HFFc6 (cell line): ENCODE data around the gene IL1F10. TPM values are rescaled to one million over a fixed set of nuclear protein-coding genes. Genes with fewer than 3 reads are reported as not detected.

Source experiments
- DNase-seq: peaks from one replicate; pipeline ENCODE4 v3.0.0-alpha.2; 2018
- H3K27ac Mint-ChIP-seq: 2 replicates; pipeline ENCODE4 v1.8.0; 2020; ENCODE audit warnings: mild to moderate bottlenecking, mixed read lengths
- H3K27me3 Mint-ChIP-seq: 2 replicates; pipeline ENCODE4 v1.8.0; 2021; ENCODE audit warnings: mild to moderate bottlenecking, moderate library complexity, mixed read lengths; ENCODE audit not compliant: insufficient read depth
- H3K36me3 Mint-ChIP-seq: 2 replicates; pipeline ENCODE4 v1.8.0; 2021; ENCODE audit warnings: low read depth, mixed read lengths
- H3K4me1 Mint-ChIP-seq: 2 replicates; pipeline ENCODE4 v1.8.0; 2020; ENCODE audit warnings: low read depth, mixed read lengths
- H3K4me3 Mint-ChIP-seq: 2 replicates; pipeline ENCODE4 v1.8.0; 2020; ENCODE audit warnings: mild to moderate bottlenecking, moderate library complexity, mixed read lengths
- H3K9me3 Mint-ChIP-seq: 2 replicates; pipeline ENCODE4 v1.8.0; 2020; ENCODE audit warnings: mild to moderate bottlenecking, mixed read lengths
- CTCF ChIP-seq: fragments of 200-600 bp; sonication (generic); IDR thresholded peaks from 2 replicates; pipeline ENCODE4 v1.5.0; 2021; ENCODE audit warnings: antibody characterized with exemption, mild to moderate bottlenecking
- total RNA-seq, 6 experiments: library from RNA; stranded (reverse); fragmentation: NEBNext Ultra II Directional; extraction: Animal tissue kit (Norgen Biotek cat#: 25700); gene quantifications; 2 replicates in 1 of 6; 3 replicates in 5 of 6; pipeline ENCODE4 v1.2.3, GENCODE V29; 2021

IL1F10 gene
- total RNA-seq, 6 experiments from 2014 or later: not detected

GRCh38 chr2:113080134-113080533 lies 12.4 kb downstream of the IL1F10 start:
- peaks cover 14% of the 10 kb centered on the region for H3K4me1 Mint-ChIP-seq
- DNase-seq: peak; percentile 15
- H3K4me3 Mint-ChIP-seq: no peak overlapping the region
- TF ChIP-seq CTCF: peak; percentile 78
- no peaks in the 10 kb centered on the region for H3K9me3 Mint-ChIP-seq
- H3K36me3 Mint-ChIP-seq: no peaks in the 10 kb centered on the region
- no peak overlapping the region for H3K27ac Mint-ChIP-seq
- H3K27me3 Mint-ChIP-seq: peaks cover 32% of the 10 kb centered on the region

- Mint-ChIP-seq H3K36me3 (no peaks in the 10 kb centered on the region), H3K4me1 (peaks cover 14% of the 10 kb centered on the region), H3K9me3 (no peaks in the 10 kb centered on the region), H3K27ac (no peak overlapping the region), H3K4me3 (no peak overlapping the region), H3K27me3 (peaks cover 24% of the 10 kb centered on the region)
- no peak for DNase-seq
- no peak for TF ChIP-seq CTCF
Observed at GRCh38 chr2:113081488-113082210, 13.9 kb downstream of the IL1F10 start.

- H3K4me3 Mint-ChIP-seq: no peak overlapping the region
- no peak overlapping the region for H3K27ac Mint-ChIP-seq
- TF ChIP-seq CTCF: no peak
- DNase-seq: no peak
- no peaks in the 10 kb centered on the region for H3K36me3 Mint-ChIP-seq
- H3K27me3 Mint-ChIP-seq: peaks cover 21% of the 10 kb centered on the region
- H3K9me3 Mint-ChIP-seq: no peaks in the 10 kb centered on the region
- H3K4me1 Mint-ChIP-seq: peaks cover 7% of the 10 kb centered on the region
Observed at GRCh38 chr2:113083296-113083695, 15.5 kb downstream of the IL1F10 start.

GRCh38 chr2:113084249-113085000 lies 16.7 kb downstream of the IL1F10 start:
- no peaks in the 10 kb centered on the region for H3K9me3 Mint-ChIP-seq
- H3K27ac Mint-ChIP-seq: no peak overlapping the region
- H3K27me3 Mint-ChIP-seq: peaks cover 21% of the 10 kb centered on the region
- no peak for DNase-seq
- TF ChIP-seq CTCF: peak; percentile 75
- no peaks in the 10 kb centered on the region for H3K36me3 Mint-ChIP-seq
- H3K4me1 Mint-ChIP-seq: no peaks in the 10 kb centered on the region
- H3K4me3 Mint-ChIP-seq: no peak overlapping the region

GRCh38 chr2:113085542-113085941 lies 17.8 kb downstream of the IL1F10 start:
- Mint-ChIP-seq H3K27me3 (peaks cover 17% of the 10 kb centered on the region), H3K4me1 (no peaks in the 10 kb centered on the region), H3K27ac (no peak overlapping the region), H3K4me3 (no peak overlapping the region), H3K36me3 (no peaks in the 10 kb centered on the region), H3K9me3 (no peaks in the 10 kb centered on the region)
- no peak for DNase-seq
- no peak for TF ChIP-seq CTCF
